Posterior cingulate gyrus (tissue), 11 donors: ENCODE data around the gene GTF3C1.

Experiments used
- DNase-seq, 10 donors: peaks; one replicate each; pipeline versions ENCODE4 v3.0.0 to v3.0.0-alpha.2; 2020 to 2021; ENCODE audit warnings: mixed read lengths in 3 of 10
- intact Hi-C: fragments of 100-400 bp; cut with DNase I; formaldehyde crosslinking; loops from one replicate; pipeline ENCODE4 v1.15.1; 2023

Gene GTF3C1

GRCh38 chr16:27492588-27492979 is 57.1 kb downstream of the GTF3C1 start:
- intact Hi-C loops, result no loop called here
- DNase-seq, result peak in 2 of 10 donors; percentile 59 to 62

GRCh38 chr16:27491894-27492587 is 57.7 kb downstream of the GTF3C1 start:
- peak in 2 of 10 donors; percentile 40 to 74 for DNase-seq
- intact Hi-C loops, result no loop called here

- intact Hi-C loops, result no loop called here
- DNase-seq, result peak in 2 of 10 donors; percentile 53 to 59
Observed at GRCh38 chr16:27489906-27490305, 59.8 kb downstream of the GTF3C1 start.

GRCh38 chr16:27489421-27489820 is 60.3 kb downstream of the GTF3C1 start:
- DNase-seq, result peak in 2 of 10 donors; percentile 65 to 72
- intact Hi-C loops, result no loop called here

- intact Hi-C loops, result no loop called here
- DNase-seq, result peak in 2 of 10 donors; percentile 0 to 10
Observed at GRCh38 chr16:27486760-27487159, 63.0 kb downstream of the GTF3C1 start.

- DNase-seq, result peak in 2 of 10 donors; percentile 23 to 46
- intact Hi-C loops, result no loop called here
Observed at GRCh38 chr16:27486344-27486743, 63.4 kb downstream of the GTF3C1 start.

- intact Hi-C loops, result no loop called here
- peak in 2 of 10 donors; percentile 43 to 59 for DNase-seq
Observed at GRCh38 chr16:27485811-27486210, 63.9 kb downstream of the GTF3C1 start.

GRCh38 chr16:27485126-27485525 is 64.6 kb downstream of the GTF3C1 start:
- DNase-seq, result peak in 2 of 10 donors; percentile 53 to 79
- intact Hi-C loops, result no loop called here

- intact Hi-C loops, result no loop called here
- DNase-seq, result peak in 1 of 10 donors; percentile 30
Observed at GRCh38 chr16:27483624-27484023, 66.1 kb downstream of the GTF3C1 start.

GRCh38 chr16:27483088-27483437 is 66.7 kb downstream of the GTF3C1 start:
- DNase-seq, result peak in 1 of 10 donors; percentile 17
- intact Hi-C loops, result no loop called here

GRCh38 chr16:27482397-27483087 is 67.2 kb downstream of the GTF3C1 start:
- intact Hi-C loops, result no loop called here
- peak in 2 of 10 donors; percentile 25 to 50 for DNase-seq

GRCh38 chr16:27481282-27481934 is 68.3 kb downstream of the GTF3C1 start:
- DNase-seq, result peak in 2 of 10 donors; percentile 73 to 76
- intact Hi-C loops, result no loop called here

GRCh38 chr16:27480761-27481160 is 69.0 kb downstream of the GTF3C1 start:
- peak in 2 of 10 donors; percentile 26 to 61 for DNase-seq
- intact Hi-C loops, result no loop called here

- DNase-seq, result peak in 3 of 10 donors; percentile 29 to 59 (median 35)
- intact Hi-C loops, result no loop called here
Observed at GRCh38 chr16:27476240-27476639, 73.5 kb downstream of the GTF3C1 start.

GRCh38 chr16:27475561-27475960 is 74.2 kb downstream of the GTF3C1 start:
- intact Hi-C loops, result no loop called here
- peak in 3 of 10 donors; percentile 55 to 71 (median 68) for DNase-seq

- DNase-seq, result peak in 3 of 10 donors; percentile 33 to 59 (median 38)
- intact Hi-C loops, result no loop called here
Observed at GRCh38 chr16:27474921-27475320, 74.8 kb downstream of the GTF3C1 start.

GRCh38 chr16:27474041-27474440 is 75.7 kb downstream of the GTF3C1 start:
- intact Hi-C loops, result no loop called here
- peak in 3 of 10 donors; percentile 55 to 63 (median 55) for DNase-seq

GRCh38 chr16:27473101-27473900 is 76.4 kb downstream of the GTF3C1 start:
- intact Hi-C loops, result no loop called here
- DNase-seq, result peak in 3 of 10 donors; percentile 35 to 52 (median 45)

GRCh38 chr16:27472091-27473020 is 77.4 kb downstream of the GTF3C1 start:
- intact Hi-C loops, result no loop called here
- DNase-seq, result peak in 3 of 10 donors; percentile 25 to 62 (median 43)
